ENCODE results near the gene ADAMTS2.

Gene ADAMTS2

DNA sequence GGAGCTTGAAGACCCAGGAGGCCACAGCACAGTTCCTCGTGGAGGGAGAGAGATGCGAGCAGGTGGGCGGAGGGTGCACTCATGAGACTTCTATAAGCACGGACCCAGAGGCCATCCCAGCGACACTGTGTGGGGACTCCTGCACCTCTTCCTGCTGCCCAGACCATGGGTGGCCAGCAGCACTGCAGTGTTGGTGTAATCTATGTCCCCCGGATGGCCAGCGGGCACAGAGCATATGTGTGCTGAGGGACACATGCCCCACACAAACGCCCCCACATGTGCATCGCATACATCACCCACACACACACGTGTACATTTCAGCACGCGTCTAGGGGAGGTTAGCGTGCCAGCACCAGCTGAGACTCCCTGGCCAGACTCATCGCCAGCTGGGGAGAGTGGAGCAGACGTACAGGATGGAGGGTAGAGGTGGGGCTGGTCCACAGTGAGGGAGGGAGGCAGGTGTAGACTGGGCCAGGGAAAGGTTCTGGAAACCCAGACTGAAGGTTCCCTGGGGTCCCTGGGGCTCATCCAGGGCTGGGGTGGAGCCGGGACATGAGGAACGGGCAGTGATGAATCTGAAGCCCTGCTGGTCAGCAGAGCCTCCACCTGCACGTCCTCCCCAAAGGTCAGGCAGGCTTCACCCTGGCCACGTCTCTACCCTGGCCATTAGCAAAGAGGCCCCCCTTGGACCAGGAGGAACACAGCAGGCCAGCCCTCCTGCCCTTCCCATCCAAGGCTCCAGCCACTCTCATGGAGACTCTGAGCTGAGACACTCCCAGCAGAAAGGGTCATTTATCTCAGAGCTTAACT, 27.6 kb downstream of the ADAMTS2 start:
- in situ Hi-C loops (cut with HindIII; ENCODE audit: low pct_ligation_motif_present, low pct_unique_long_range_greater_than_20kb, low sequenced_read_pairs) = no loop called here
- no peak for DNase-seq

GRCh38 chr5:179316982-179317381, 28.3 kb downstream of the ADAMTS2 start:
- no peak for DNase-seq
- in situ Hi-C loops (cut with HindIII; ENCODE audit: low pct_ligation_motif_present, low pct_unique_long_range_greater_than_20kb, low sequenced_read_pairs) = no loop called here

GRCh38 chr5:179316111-179316551, 29.1 kb downstream of the ADAMTS2 start:
- no peak for DNase-seq
- in situ Hi-C loops (cut with HindIII; ENCODE audit: low pct_ligation_motif_present, low pct_unique_long_range_greater_than_20kb, low sequenced_read_pairs) = no loop called here

GRCh38 chr5:179315356-179315890, 29.8 kb downstream of the ADAMTS2 start:
- in situ Hi-C loops (cut with HindIII; ENCODE audit: low pct_ligation_motif_present, low pct_unique_long_range_greater_than_20kb, low sequenced_read_pairs) = no loop called here
- DNase-seq = no peak

DNA sequence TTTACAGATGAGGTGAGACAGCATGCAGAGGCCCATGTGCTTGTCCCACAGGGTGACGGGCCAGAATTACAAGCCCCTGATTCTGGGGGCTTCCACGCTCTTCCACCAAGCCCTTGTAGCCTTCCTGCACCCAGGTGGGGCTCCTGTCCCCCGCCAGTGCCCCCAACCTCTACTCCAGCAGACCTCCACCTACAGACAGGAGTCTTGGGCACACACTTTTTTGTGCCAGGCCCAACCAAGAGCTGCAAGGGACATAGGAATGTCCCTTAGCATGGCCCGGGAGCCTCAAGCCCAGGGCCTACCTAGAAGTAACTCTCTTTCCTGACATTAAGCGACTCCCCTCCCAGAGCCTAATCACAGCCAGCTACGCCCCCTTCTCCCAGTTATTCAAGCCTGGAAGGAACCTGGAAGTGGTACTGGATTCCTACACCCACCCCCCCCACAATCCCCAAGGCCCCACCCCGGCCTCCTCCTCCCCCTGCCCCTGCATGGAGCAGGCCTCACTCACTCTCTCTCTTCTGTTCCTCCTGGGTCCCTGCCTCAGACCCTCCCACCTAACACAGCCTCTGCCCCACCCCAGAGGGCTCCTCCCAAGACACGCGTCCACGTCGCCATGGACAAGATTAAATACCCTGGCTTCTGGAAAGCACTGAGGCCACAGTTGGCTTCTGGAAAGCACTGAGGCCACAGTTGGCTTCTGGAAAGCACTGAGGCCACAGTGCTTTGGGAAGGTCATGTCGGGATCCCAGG, 30.5 kb downstream of the ADAMTS2 start:
- no peak for DNase-seq
- in situ Hi-C loops (cut with HindIII; ENCODE audit: low pct_ligation_motif_present, low pct_unique_long_range_greater_than_20kb, low sequenced_read_pairs) = no loop called here

GRCh38 chr5:179313849-179314521, 31.3 kb downstream of the ADAMTS2 start:
- in situ Hi-C loops (cut with HindIII; ENCODE audit: low pct_ligation_motif_present, low pct_unique_long_range_greater_than_20kb, low sequenced_read_pairs) = no loop called here
- no peak for DNase-seq

DNA sequence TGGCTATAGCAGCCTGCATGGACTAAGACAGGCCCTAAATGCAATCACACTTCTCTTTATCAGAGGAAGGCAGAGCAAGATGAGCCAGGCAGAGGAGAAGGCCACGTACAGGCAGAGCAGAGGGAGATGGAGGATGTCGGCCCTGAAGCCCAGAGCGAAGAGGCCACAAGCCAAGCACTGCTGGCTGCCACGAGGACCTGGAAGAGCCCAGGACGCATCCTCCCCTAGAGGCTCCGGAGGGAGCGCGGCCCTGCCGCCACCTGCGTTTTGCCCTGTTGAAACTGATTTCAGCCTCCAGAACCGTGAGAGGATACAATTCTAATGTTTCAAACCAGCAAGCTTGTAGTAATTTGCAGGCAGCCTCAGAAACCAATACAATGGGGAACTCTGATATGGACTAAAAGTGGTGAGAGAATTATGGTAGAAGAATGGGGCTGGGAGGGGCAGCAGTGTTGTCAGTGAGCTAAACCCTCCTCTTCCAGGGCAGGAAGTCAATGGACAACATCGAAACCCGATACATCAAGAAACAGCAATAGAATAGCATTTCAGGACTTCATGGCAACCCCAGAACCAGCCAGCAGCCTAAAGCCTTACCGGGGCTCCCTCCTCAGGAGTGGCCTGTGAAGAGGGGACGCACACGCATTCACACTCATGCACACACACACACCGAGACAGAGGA, 32.6 kb downstream of the ADAMTS2 start:
- DNase-seq = no peak
- in situ Hi-C loops (cut with HindIII; ENCODE audit: low pct_ligation_motif_present, low pct_unique_long_range_greater_than_20kb, low sequenced_read_pairs) = no loop called here

GRCh38 chr5:179311581-179311980, 33.7 kb downstream of the ADAMTS2 start:
- no peak for DNase-seq
- in situ Hi-C loops (cut with HindIII; ENCODE audit: low pct_ligation_motif_present, low pct_unique_long_range_greater_than_20kb, low sequenced_read_pairs) = no loop called here

DNA sequence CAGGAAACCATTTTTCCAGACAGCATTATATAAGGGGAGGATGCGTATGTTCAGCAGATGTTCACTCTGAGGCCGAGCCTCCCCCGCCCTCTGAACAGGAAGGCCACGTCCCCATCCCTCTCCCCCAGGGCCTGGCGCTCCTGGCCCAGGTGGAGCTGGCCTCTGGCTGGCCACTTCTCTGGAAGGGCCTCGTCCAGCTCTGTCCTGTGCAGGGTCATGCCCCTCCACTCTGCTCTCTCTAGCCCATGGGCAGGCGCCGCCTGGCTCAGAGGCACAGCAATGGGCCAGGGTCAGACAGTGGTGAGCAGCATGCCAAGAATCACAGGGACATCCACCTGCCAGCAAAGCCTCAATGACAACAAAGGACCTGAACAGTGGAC, 34.2 kb downstream of the ADAMTS2 start:
- in situ Hi-C loops (cut with HindIII; ENCODE audit: low pct_ligation_motif_present, low pct_unique_long_range_greater_than_20kb, low sequenced_read_pairs) = no loop called here

GRCh38 chr5:179310439-179311090, 34.7 kb downstream of the ADAMTS2 start:
- in situ Hi-C loops (cut with HindIII; ENCODE audit: low pct_ligation_motif_present, low pct_unique_long_range_greater_than_20kb, low sequenced_read_pairs) = no loop called here
- DNase-seq = no peak

More for the DNA sequence above, 34.2 kb downstream of the ADAMTS2 start:
- no peak for DNase-seq

GRCh38 chr5:179309751-179310320, 35.4 kb downstream of the ADAMTS2 start:
- in situ Hi-C loops (cut with HindIII; ENCODE audit: low pct_ligation_motif_present, low pct_unique_long_range_greater_than_20kb, low sequenced_read_pairs) = no loop called here
- no peak for DNase-seq

DNA sequence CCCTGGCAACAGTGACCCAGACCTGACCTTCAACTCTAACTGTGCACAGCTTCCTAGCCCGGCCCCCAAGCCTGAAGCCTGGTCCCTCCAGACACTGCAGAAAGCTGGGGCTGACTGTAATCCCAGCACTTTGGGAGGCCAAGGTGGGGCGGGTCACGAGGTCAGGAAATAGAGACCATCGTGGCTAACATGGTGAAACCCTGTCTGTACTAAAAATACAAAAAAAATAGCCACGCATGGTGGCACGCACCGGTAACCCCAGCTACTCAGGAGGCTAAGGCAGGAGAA, 35.9 kb downstream of the ADAMTS2 start:
- no peak for DNase-seq
- in situ Hi-C loops (cut with HindIII; ENCODE audit: low pct_ligation_motif_present, low pct_unique_long_range_greater_than_20kb, low sequenced_read_pairs) = no loop called here

DNA sequence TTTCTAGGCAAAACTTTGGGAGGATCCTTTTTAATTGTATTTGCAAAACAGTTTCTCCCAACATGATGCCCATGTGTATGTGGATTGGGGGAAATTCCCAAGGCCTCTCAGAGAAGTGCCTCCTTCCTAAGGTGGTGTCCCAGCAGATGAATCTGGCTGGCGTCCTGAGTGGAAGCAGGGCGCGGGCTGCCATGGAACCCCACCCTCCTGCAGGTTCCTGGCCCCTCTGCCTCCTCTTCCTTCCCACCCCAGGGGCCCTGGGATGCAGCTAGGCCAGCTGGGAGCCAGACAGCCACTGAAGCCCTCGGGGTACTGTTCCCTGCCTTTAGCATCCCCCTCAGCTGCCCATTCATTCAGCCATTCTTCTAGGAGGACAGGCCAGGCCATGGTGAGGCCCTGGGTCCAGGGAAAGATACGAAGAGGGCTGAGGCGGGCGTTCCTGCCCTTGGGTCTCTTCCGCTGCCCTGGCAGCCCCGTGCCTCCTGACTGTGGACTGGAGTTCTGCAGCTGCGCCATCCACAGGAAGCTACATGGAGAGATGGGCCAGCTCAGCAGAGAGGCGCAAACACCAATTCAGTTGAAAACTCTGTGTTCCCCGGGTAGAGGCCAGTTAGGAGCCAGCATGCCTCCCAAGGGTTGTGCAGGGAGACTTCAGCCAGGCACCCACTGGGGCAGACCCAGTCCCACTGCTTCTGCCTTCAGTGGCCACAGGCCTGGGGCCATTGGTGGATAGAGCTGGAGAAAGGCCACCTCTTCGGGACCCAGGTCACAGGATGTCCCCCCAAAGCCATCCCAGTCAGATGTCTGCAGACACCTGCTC, 36.5 kb downstream of the ADAMTS2 start:
- DNase-seq = no peak
- in situ Hi-C loops (cut with HindIII; ENCODE audit: low pct_ligation_motif_present, low pct_unique_long_range_greater_than_20kb, low sequenced_read_pairs) = no loop called here

GRCh38 chr5:179307931-179308471, 37.3 kb downstream of the ADAMTS2 start:
- DNase-seq = no peak
- in situ Hi-C loops (cut with HindIII; ENCODE audit: low pct_ligation_motif_present, low pct_unique_long_range_greater_than_20kb, low sequenced_read_pairs) = no loop called here

DNA sequence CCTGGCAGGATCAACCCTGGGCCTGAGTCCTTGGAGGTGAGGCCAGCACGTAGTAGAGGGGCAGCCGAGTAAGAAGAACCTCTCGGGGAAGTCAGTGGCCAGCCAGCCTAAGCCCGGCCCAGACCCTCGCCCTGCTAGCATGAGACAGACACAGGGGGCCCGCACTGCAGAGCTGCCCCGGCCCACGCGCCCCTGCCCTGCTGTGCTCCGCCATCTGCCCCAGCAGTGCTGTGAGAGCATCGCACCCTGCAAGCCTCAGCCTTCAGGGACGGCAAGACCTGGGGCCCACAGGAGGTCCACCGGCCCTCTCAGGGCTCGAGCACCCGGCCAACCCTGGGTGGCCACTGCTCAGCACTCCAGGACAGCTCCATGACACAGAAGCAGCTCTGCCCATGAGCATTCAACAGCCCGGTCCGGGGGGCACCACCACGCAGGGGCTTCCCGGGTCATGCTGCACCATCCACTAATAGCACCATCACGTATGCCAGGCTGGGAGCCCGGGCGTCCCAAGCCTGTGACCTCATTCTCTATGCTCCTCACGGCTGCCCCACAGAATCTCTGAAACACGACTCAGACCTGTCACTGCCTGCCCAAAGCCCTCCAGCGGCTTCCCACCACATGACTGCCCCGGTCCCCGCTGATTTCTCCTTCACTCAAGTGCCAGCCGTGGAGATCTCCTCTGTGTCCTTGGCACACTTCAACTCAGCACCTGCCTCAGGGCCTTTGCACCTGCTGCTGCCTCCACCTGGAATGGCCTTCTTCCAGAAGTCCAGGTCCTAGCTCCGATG, 38.1 kb downstream of the ADAMTS2 start:
- DNase-seq = no peak
- in situ Hi-C loops (cut with HindIII; ENCODE audit: low pct_ligation_motif_present, low pct_unique_long_range_greater_than_20kb, low sequenced_read_pairs) = no loop called here

All from ACHN (cell line).